Trophoblast cell (in vitro differentiated cells and primary cell): ENCODE data around the gene PARVA.
A peak's percentile ranks its signal among the peaks of the same experiment; 100 is the strongest.
"Not testable (repeated sequence)": the region's sequence is repeated elsewhere in the genome, so short reads cannot be mapped to it uniquely, and the experiment has no call there.

Experiments used
- DNase-seq, 2 donors: peaks; one replicate each; pipeline ENCODE4 v3.0.0-alpha.2; 2016
- H2AFZ ChIP-seq: 2 replicates; pipeline ENCODE4 v1.6.1; 2013; ENCODE audit warnings: low read length, moderate library complexity, mild to moderate bottlenecking; ENCODE audit not compliant: insufficient read depth, poor library complexity
- H2AK5ac ChIP-seq: 2 replicates; pipeline ENCODE4 v1.6.1; 2013; ENCODE audit warnings: mild to moderate bottlenecking, low read length
- H2BK120ac ChIP-seq: 2 replicates; pipeline ENCODE4 v1.6.1; 2013; ENCODE audit warnings: low read length, mild to moderate bottlenecking, moderate library complexity; ENCODE audit not compliant: insufficient read depth, poor library complexity
- H2BK12ac ChIP-seq: 2 replicates; pipeline ENCODE4 v1.6.1; 2013; ENCODE audit warnings: mild to moderate bottlenecking, low read length, moderate library complexity
- H2BK5ac ChIP-seq: 2 replicates; pipeline ENCODE4 v1.6.1; 2013; ENCODE audit warnings: low read length, low read depth, moderate library complexity, mild to moderate bottlenecking; ENCODE audit not compliant: poor library complexity
- H3K14ac ChIP-seq: 2 replicates; pipeline ENCODE4 v1.6.1; 2013; ENCODE audit warnings: mild to moderate bottlenecking, low read length
- H3K18ac ChIP-seq: 2 replicates; pipeline ENCODE4 v1.6.1; 2013; ENCODE audit warnings: mild to moderate bottlenecking, low read length
- H3K23ac ChIP-seq: 2 replicates; pipeline ENCODE4 v1.6.1; 2013; ENCODE audit warnings: low read length
- H3K27ac ChIP-seq: 2 replicates; pipeline ENCODE4 v1.5.1; 2013; ENCODE audit warnings: low read depth, mild to moderate bottlenecking, inconsistent platforms, low read length, moderate library complexity
- H3K27me3 ChIP-seq: 2 replicates; pipeline ENCODE4 v1.6.1; 2013; ENCODE audit warnings: inconsistent platforms, mild to moderate bottlenecking, low read length, moderate library complexity; ENCODE audit not compliant: insufficient read depth
- H3K36me3 ChIP-seq, 2 experiments: 1 replicate in 1 of 2; 2 replicates in 1 of 2; pipeline ENCODE4 v1.6.1; 2013; ENCODE audit warnings: low read length in 2 of 2, mild to moderate bottlenecking in 2 of 2, moderate library complexity in 1 of 2; ENCODE audit not compliant: insufficient read depth in 2 of 2, control insufficient read depth in 1 of 2
- H3K4ac ChIP-seq: 2 replicates; pipeline ENCODE4 v1.6.1; 2013; ENCODE audit warnings: low read depth, mild to moderate bottlenecking, low read length, moderate library complexity
- H3K4me1 ChIP-seq, 2 experiments: 1 replicate in 1 of 2; 2 replicates in 1 of 2; pipeline ENCODE4 v1.6.1; 2013; ENCODE audit warnings: low read length in 2 of 2, mild to moderate bottlenecking in 2 of 2, moderate library complexity in 1 of 2; ENCODE audit not compliant: insufficient read depth in 2 of 2, control insufficient read depth in 1 of 2
- H3K4me2 ChIP-seq: 2 replicates; pipeline ENCODE4 v1.6.1; 2013; ENCODE audit warnings: inconsistent platforms, mild to moderate bottlenecking, low read length, moderate library complexity
- H3K4me3 ChIP-seq: 2 replicates; pipeline ENCODE4 v1.5.1; 2013; ENCODE audit warnings: mild to moderate bottlenecking, low read depth, low read length, inconsistent platforms
- H3K79me1 ChIP-seq: one replicate; pipeline ENCODE4 v1.6.1; 2013; ENCODE audit warnings: low read length
- H3K79me2 ChIP-seq: 2 replicates; pipeline ENCODE4 v1.6.1; 2013; ENCODE audit warnings: low read length, mild to moderate bottlenecking; ENCODE audit not compliant: control insufficient read depth, insufficient read depth, poor library complexity
- H3K9ac ChIP-seq: 2 replicates; pipeline ENCODE4 v1.6.1; 2013; ENCODE audit warnings: mild to moderate bottlenecking, low read length
- H3K9me3 ChIP-seq: 2 replicates; pipeline ENCODE4 v1.6.1; 2013; ENCODE audit warnings: low read depth, mild to moderate bottlenecking, control low read depth, inconsistent platforms, low read length; ENCODE audit not compliant: insufficient read depth
- H4K12ac ChIP-seq: 2 replicates; pipeline ENCODE4 v1.6.1; 2013; ENCODE audit warnings: low read depth, mild to moderate bottlenecking, low read length, moderate library complexity
- H4K8ac ChIP-seq: 2 replicates; pipeline ENCODE4 v1.6.1; 2013; ENCODE audit warnings: low read depth, mild to moderate bottlenecking, low read length, moderate library complexity
- H4K91ac ChIP-seq: one replicate; pipeline ENCODE4 v1.6.1; 2013; ENCODE audit warnings: low read depth, mild to moderate bottlenecking, low read length, moderate library complexity
- WGBS: extraction: QIAGEN DNeasy Blood & Tissue Kit; methylation state at CpG from one replicate; pipeline ENCODE4 v1.1.7; 2013; ENCODE audit warnings: missing lambda C conversion rate; ENCODE audit not compliant: insufficient read length, insufficient coverage; ENCODE audit errors: extremely low coverage; 5-methylcytosine and 5-hydroxymethylcytosine counted together

Gene PARVA

DNA sequence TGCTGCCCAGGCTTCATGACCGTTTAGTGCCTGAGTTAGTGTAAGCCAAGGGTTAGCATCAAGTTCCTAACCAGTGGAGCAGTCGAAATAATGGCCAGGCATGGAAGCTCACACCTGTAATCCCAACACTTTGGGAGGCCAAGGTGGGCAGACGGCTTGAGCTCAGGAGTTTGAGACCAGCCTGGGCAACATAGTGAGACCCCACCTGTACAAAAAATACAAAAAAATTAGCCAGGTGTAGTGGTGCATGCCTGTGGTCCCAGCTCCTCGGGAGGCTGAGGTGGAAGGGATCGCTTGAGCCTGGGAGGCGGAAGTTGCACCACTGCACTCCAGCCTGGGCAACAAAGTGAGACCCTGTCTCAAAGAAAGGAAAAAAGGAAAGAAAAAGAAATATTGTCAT, 143.2 kb downstream of the PARVA start:
- H4K12ac ChIP-seq, H3K9ac ChIP-seq, H3K4me2 ChIP-seq, H3K23ac ChIP-seq, H3K79me2 ChIP-seq, H3K14ac ChIP-seq, H2AK5ac ChIP-seq, H3K27ac ChIP-seq, DNase-seq, H2BK12ac ChIP-seq, H4K91ac ChIP-seq, H2AFZ ChIP-seq, H3K18ac ChIP-seq, H3K9me3 ChIP-seq, H3K27me3 ChIP-seq, H2BK120ac ChIP-seq, H3K4me3 ChIP-seq, H2BK5ac ChIP-seq, H4K8ac ChIP-seq, H3K4ac ChIP-seq: not testable (repeated sequence)
- Histone ChIP-seq H3K4me1 (peaks cover 52 to 63% of the 10 kb centered on the region in 2 experiments), H3K36me3 (peaks cover 12 to 20% of the 10 kb centered on the region in 2 experiments), H3K79me1 (peaks cover 50% of the 10 kb centered on the region)
- WGBS, result no CpG with 5 or more reads among the region's 6 CpGs

DNA sequence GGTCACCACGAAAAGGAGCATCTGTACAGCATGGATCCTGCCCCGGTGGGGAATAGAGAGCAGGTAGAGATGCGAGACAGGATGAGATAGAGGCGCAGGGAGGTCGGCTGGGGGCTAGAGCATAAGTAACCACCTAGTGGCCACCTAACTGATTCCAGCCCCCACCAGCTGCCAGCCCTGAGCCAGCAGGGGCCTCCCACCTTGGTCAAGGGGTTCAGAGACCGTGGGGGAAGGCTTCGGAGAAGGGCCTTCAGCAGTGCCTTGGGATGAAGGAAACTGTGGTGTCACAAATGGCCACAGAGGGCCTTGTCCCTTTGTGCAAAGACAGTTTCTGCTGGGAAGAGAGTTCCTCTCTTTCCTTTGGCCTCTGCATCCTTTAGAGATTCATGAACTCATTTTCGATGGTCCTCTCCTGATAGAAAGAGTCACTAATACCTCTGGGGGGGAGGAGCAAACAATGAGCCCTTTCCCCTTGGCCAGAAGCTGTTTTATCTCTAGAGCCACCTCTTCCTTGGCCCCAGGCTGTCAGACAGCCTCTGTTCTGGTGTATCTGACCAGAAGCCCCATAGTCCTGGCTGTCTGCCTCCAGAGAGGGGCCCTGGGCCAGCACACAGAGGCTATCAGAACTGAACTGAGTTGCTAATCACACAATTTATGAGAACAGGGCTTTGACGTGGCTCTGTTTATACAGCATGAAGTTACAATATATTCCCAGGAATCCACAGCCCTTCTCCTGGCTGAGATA, 146.0 kb downstream of the PARVA start:
- no peaks in the 10 kb centered on the region for H3K27me3 ChIP-seq
- H2AFZ ChIP-seq, result peak overlapping the region; percentile 58
- no peak overlapping the region for H3K9ac ChIP-seq
- peaks cover 37 to 44% of the 10 kb centered on the region in 2 experiments for H3K4me1 ChIP-seq
- no peak overlapping the region for H3K4me3 ChIP-seq
- peaks cover 33% of the 10 kb centered on the region for H3K79me1 ChIP-seq
- H3K36me3 ChIP-seq, result peaks cover 16 to 25% of the 10 kb centered on the region in 2 experiments
- H4K91ac ChIP-seq, result peak overlapping the region; percentile 97
- WGBS, result no CpG with 5 or more reads among the region's 9 CpGs
- peak overlapping the region; percentile 92 for H2BK5ac ChIP-seq
- H4K12ac ChIP-seq, result peak overlapping the region; percentile 47
- peak overlapping the region; percentile 77 for H4K8ac ChIP-seq
- H3K23ac ChIP-seq, result no peak overlapping the region
- peak overlapping the region; percentile 86 for H3K18ac ChIP-seq
- no peaks in the 10 kb centered on the region for H3K9me3 ChIP-seq
- peak overlapping the region; percentile 91 for H3K27ac ChIP-seq
- peaks cover 4% of the 10 kb centered on the region for H3K79me2 ChIP-seq
- peak overlapping the region; percentile 93 for H2BK12ac ChIP-seq
- peak overlapping the region; percentile 85 for H2AK5ac ChIP-seq
- H3K4ac ChIP-seq, result peak overlapping the region; percentile 53
- H3K14ac ChIP-seq, result peak overlapping the region; percentile 95
- no peak for DNase-seq
- H2BK120ac ChIP-seq, result peak overlapping the region; percentile 87
- no peak overlapping the region for H3K4me2 ChIP-seq

DNA sequence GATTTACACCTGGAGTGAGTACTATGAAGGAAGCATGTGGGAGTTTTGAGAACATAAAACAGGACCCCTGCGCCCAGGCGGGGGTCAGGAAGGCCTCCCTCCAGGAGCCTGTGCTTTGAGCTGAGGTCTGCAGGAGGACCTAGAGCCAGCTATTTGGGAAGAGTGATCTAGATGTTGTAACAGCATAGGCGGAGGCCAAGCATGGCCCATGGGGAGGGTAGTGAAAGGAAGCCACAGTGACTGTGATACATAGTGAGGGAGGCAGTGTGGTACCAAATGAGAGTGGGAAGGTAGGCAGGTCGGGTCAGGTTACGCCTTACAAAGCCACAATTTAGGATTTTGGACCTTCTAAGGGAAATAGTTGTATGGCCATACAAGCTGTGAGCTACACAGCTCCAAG, 147.5 kb downstream of the PARVA start:
- no peak overlapping the region for H3K23ac ChIP-seq
- no peaks in the 10 kb centered on the region for H3K9me3 ChIP-seq
- H2AFZ ChIP-seq, result no peak overlapping the region
- peak overlapping the region; percentile 29 for H2BK120ac ChIP-seq
- no peaks in the 10 kb centered on the region for H3K27me3 ChIP-seq
- peak overlapping the region; percentile 55 for H3K18ac ChIP-seq
- H3K4me1 ChIP-seq, result peaks cover 26 to 30% of the 10 kb centered on the region in 2 experiments
- peak overlapping the region; percentile 27 for H4K8ac ChIP-seq
- no CpG with 5 or more reads among the region's 5 CpGs for WGBS
- H4K91ac ChIP-seq, result peak overlapping the region; percentile 40
- peaks cover 14 to 21% of the 10 kb centered on the region in 2 experiments for H3K36me3 ChIP-seq
- H2AK5ac ChIP-seq, result peak overlapping the region; percentile 33
- H2BK5ac ChIP-seq, result peak overlapping the region; percentile 46
- H3K27ac ChIP-seq, result peak overlapping the region; percentile 91
- H3K4ac ChIP-seq, result peak overlapping the region; percentile 31
- H3K9ac ChIP-seq, result no peak overlapping the region
- peaks cover 4% of the 10 kb centered on the region for H3K79me2 ChIP-seq
- DNase-seq, result no peak
- H2BK12ac ChIP-seq, result peak overlapping the region; percentile 2
- H3K79me1 ChIP-seq, result peaks cover 23% of the 10 kb centered on the region
- no peak overlapping the region for H4K12ac ChIP-seq
- H3K4me2 ChIP-seq, result no peak overlapping the region
- no peak overlapping the region for H3K4me3 ChIP-seq
- peak overlapping the region; percentile 22 for H3K14ac ChIP-seq

DNA sequence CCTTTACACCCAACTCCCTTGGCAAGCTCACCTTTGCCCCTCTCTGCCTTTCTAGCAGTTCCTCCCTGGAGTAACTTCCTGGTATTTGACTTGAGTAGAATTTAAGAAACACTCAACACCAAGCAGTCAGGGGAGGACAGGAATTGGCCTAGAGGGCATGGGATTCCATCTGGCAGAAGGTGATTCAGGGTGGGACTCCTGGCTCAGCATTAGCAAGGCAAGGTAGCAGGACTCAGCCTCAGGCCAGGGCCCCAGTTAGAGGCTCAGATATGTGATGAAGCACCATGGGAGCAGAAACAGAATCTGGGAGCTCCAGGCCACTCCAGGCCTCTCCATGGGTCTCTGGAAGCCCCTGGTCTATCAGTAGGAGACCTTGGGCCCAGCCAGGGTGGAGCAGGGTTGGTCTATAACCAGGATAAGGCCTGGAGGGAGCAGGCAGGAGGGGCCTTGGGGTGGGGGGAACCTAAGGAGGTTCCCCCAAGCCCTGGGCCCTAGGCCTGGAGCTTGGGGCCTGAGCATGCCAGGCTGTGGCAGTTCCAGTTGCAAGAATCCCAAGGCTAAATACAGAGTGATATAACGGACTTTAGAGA, 148.2 kb downstream of the PARVA start:
- no CpG with 5 or more reads among the region's 1 CpG for WGBS
- H3K4ac ChIP-seq, result no peak overlapping the region
- peak overlapping the region; percentile 41 for H2BK120ac ChIP-seq
- H2AK5ac ChIP-seq, result peak overlapping the region; percentile 63
- H3K9me3 ChIP-seq, result no peaks in the 10 kb centered on the region
- no peak overlapping the region for H3K23ac ChIP-seq
- peaks cover 26 to 30% of the 10 kb centered on the region in 2 experiments for H3K4me1 ChIP-seq
- H3K27ac ChIP-seq, result peak overlapping the region; percentile 91
- H2BK5ac ChIP-seq, result peak overlapping the region; percentile 46
- peak; percentile 78 to 79 for DNase-seq
- no peaks in the 10 kb centered on the region for H3K27me3 ChIP-seq
- H3K79me2 ChIP-seq, result peaks cover 4% of the 10 kb centered on the region
- H4K12ac ChIP-seq, result no peak overlapping the region
- H4K91ac ChIP-seq, result peak overlapping the region; percentile 40
- H3K9ac ChIP-seq, result no peak overlapping the region
- peaks cover 14 to 21% of the 10 kb centered on the region in 2 experiments for H3K36me3 ChIP-seq
- H3K79me1 ChIP-seq, result peaks cover 23% of the 10 kb centered on the region
- no peak overlapping the region for H3K4me3 ChIP-seq
- no peak overlapping the region for H3K4me2 ChIP-seq
- peak overlapping the region; percentile 56 for H3K14ac ChIP-seq
- peak overlapping the region; percentile 60 for H4K8ac ChIP-seq
- no peak overlapping the region for H2AFZ ChIP-seq
- peak overlapping the region; percentile 68 for H2BK12ac ChIP-seq
- H3K18ac ChIP-seq, result peak overlapping the region; percentile 58
